Inferior parietal cortex (tissue), 1 donor: Measurements from ENCODE around the gene LGALSL.
A peak's percentile ranks its signal among the peaks of the same experiment; 100 is the strongest.

Experiments
- DNase-seq: peaks from one replicate; pipeline ENCODE4 v3.0.0-alpha.2; 2016; ENCODE audit errors: extremely low spot score

The LGALSL gene

DNA sequence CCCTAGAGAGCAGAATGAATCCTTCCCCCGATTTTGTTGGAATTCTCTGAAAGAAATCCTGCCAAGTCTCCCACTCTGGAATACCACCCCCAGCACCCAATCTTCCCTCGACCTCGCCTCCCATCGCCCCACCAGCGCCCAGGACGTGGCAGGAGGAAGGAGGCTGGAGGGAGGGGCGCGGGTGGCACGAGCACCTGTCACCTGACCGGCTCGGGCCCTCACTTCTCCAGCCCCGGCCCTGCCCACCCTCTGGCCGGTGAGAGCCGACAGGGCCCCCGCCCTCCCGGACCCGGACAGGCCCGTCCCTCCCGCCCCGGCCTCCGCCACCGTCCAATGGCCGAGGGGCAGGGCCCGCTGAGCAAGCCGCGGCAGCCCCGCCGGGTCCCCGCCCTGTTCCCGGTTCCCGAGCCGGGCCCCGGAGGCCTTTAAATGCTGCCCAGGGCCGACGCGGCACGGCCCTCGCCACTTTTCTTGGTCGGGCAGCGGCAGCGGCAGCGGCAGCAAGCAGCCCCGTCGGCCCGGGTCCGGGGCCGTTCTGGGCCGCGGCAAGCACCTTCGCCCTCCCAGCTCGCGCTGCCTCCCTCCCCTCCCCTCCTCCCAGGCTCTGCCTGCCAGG is at the start of gene LGALSL:
TSS of gene LGALSL (plus strand) at position 393 of the 616 bp plus-strand sequence. CDS start 384 bp downstream, outside the sequence.
- DNase-seq, result no peak

DNA sequence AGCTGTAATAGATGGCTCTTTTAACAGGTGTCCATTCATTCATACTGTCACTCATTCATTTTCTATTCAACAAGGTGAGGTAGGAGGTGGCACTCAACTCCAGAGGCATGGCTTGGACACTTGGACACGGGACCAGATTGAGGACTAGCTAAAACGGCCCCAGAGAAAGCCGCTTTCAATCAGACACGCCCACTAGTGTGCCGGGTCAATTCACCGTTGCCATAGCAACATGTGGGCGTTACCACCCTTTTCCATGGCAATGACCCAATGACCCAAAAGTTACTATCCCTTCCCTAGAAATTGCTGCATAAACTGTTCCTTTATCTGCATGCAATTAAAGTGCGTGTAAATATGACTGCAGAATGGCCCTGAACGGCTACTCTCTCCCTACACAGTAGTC is 49.2 kb upstream of the LGALSL start:
- DNase-seq, result no peak

DNA sequence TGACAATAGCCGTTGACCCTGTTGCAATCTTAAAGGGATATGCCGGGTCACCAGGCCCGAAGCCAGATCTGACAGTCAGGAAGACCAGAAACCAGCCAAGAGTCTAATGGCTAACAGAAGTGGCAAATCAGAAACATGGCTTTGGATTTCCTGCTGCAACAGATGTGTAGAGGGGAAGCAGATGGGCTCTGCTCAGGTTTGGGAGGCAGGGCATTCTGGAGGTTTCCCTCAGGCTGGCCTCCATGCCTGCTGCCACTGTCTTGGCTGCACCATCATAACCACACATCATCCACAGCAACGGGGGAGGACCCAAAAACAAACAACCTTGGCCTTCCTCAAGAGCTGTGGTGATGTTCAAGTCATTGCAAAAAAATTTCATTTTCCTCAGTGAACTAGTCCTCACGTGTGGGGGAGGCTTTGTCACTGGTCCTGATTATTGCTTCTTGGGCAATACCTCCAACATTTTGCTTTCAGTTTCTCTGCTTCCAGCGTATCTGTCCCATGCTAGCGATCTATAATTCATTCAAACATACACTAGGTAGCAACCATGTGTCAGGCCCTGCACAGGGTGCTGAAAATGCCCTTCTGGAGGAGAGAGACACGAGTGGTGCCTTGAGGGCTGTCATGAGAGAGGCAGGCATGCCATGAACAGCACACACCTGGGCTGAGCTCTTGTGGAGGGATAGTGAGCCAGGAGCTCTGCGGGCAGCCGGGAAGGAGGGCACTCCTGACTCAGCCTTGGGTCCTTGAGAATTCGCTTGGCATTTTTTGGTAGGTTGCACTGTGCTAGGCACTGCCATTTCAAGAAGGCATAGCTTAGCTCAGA is 48.2 kb upstream of the LGALSL start:
- DNase-seq, result no peak

DNA sequence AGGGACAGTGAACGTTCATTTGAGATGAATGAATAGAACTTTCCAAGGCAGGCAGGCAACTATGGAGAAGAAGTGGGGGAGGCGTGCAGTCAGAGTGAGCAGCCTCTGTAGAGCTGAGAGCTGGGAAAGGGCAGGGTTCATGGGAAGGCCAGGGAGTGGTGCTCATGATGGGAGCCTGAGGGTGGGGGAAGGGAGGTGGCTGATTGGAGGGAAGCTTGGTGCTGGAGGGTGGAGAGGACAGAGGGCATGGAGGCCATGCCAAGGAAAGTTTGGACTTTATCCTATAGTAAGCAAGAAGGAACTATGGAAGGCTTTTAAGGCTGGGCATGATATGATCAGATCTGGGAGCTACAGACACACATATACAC is 47.6 kb upstream of the LGALSL start:
- no peak for DNase-seq

DNA sequence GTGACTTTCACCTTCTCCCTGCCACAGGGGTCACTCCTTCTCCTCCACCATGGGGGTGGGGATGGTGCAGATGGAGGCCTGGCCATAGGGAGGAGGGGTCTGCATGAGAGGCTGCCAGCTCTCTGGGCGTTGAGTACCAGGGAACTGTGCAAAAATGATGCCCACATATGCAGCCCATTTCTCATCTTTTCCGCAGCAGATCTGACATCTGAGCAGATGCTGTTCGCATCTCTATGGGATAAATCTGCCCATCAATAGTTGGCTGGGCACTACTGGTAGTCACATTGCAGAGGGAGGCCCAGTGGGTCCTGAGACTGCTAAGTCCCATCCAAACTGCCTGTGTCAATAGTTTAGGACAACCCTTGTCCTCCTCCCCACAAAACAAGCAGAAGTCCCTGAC is 45.9 kb upstream of the LGALSL start:
- no peak for DNase-seq

- no peak for DNase-seq
Observed at GRCh38 chr2:64410671-64411070, 43.3 kb upstream of the LGALSL start.

DNA sequence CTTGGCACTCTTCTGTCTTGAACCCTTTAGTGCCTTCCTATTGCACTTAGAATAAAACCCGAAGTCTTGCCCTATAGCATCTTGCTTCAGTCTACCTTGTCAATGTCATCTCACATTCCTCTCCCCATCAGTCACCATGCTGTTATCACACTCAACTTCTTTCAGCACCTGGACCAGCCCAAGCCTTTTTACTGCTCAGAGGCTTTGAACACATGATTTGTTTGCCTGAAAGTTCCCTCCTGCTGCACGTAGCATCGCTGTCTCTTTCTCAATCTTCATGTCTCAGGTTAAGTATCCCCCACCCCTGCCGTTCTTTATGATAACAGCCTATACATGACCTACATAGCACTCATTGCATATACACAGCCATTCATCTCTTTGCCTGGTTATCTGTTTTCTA is 41.3 kb upstream of the LGALSL start:
- DNase-seq, result no peak

GRCh38 chr2:64414736-64415435 is 39.1 kb upstream of the LGALSL start:
- DNase-seq, result no peak

DNA sequence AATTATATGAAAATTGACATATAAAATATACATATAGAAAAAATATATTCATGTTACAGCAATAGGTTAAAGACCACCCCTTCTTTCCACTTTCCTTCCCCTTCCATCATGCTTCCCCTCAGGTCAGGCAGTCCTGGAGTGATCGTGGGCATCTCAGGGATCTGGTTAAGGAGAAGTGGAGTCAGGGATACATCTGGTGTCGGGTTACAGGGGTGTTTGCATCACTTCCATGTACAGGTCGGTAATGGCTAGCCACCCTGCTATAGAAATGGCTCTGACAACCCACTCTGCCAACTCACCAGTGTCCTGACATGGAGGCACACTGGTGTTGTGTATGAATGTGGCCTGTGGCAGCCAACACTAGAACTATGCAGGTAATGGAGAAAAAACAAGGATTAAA is 36.3 kb upstream of the LGALSL start:
- no peak for DNase-seq

- no peak for DNase-seq
Observed at GRCh38 chr2:64419596-64420165, 34.3 kb upstream of the LGALSL start.

DNA sequence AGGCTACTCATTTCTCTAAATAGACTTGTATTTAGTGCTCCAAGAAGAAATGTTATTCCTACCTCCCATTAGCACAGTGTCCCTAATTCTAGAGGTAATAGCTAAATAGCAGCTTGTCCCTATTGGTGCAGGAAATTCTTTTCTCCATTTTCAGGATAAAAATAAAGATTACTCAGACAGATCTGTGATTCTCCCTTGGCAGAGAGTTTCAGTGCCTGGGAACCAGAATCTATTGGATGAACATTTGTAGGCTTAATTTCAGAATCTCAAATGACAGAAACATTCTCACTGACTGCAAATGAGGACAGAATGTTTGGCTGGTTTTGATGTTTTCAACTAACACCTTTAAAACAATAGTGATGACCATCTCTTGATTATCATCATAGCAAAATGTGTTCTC is 33.3 kb upstream of the LGALSL start:
- DNase-seq, result peak; percentile 36

DNA sequence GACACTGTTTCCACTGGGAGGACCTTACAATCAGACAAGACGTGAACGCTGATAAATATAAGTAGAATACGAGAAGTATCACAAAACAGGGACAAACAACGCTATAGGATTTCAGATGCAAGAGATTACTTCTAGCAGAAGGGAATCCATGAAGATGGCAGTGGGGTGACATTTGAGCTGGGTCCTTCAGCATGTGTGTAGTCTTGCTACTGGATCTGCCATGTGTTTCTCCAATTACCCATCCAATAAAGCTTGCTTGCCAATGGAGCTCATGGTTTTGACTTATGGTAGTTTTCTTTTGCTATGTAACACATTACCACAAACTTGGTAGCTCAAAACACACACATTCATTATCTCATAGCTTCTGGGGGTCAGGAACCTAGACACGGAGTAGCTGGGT is 32.8 kb upstream of the LGALSL start:
- DNase-seq, result no peak

DNA sequence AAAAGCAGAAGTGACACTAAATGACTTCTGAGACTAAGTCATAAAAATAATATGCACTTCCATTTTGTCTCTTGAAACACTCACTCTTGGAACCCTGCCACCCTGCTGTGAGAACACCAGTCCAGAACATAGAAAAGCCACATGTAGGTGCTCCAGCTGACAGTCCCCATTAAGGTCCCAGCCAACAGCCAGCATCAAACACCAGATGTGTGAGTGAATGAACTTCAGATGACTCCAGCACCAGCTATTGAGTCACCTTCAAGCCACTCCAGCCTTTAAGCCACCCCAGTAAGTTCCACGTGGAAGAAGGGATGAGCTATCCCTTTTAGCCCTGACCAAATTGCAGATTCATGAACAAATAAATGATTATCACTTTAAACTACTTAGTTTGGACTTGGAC is 31.5 kb upstream of the LGALSL start:
- DNase-seq, result no peak

GRCh38 chr2:64423303-64423702 is 30.7 kb upstream of the LGALSL start:
- no peak for DNase-seq

GRCh38 chr2:64424416-64424987 is 29.5 kb upstream of the LGALSL start:
- DNase-seq, result no peak

DNA sequence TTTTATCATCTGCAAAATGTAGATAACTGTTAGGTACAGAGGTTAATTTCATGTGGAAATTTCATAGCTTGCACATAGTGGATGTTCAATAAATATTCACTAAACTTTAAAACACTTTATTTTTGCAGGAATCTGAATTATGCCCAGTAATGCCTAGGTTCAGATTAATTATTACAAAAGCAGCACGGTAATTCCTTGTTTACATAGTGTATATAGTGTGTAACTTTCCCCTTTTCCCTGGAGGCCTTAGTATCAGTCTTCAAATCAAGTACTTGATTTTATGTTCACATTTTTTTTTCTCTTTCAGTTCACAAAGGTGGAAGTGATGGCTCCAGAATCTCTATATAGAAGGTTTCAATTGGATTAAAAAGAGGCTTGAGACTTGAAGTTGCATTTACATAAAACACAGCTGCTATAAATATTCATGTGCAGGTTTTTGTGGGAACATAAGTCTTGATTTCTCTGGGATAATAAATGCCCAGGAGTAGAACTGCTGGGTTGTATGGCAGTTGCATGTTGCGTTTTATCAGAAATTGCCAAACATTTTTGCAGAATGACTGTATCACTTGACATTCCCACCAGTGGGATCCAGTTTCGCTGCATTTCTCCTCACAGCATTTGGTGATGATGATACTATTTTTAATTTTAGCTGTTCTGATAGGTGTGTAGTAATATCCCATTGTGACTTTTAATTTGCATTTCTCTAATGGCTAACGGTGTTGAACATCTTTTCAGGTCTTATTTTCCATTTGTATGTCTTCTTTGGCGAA is 27.6 kb upstream of the LGALSL start:
- DNase-seq, result no peak

DNA sequence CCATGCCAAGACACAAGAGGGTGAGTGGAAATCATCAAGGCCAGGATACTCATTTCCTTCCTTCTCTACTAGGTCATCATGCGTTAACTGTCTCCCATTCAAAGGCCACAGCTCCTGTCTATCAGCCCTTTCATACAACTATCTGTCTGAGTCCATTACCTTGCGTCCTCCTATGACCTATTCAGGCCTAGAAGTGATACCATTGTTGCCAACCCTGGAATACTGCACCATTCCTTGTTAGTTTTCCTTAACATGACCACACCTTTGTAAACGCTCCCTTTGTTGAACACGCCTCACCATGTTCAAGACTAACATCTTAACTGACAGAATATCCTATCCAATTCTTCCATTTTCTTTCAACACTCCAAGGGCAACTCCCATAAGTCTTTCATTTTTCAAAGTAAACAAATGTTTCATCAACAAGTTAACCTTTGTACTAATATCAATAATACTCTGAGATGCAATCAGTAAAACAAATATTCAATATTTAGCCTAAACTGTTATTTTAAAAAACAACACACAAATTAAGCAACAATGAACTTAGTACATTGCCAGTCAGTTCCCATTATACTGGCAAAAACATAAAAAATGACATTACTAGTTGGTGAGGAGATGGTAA is 19.8 kb upstream of the LGALSL start:
- DNase-seq, result no peak

- no peak for DNase-seq
Observed at GRCh38 chr2:64437883-64438282, 16.1 kb upstream of the LGALSL start.

- DNase-seq, result no peak
Observed at GRCh38 chr2:64439194-64439593, 14.8 kb upstream of the LGALSL start.

GRCh38 chr2:64440843-64441242 is 13.1 kb upstream of the LGALSL start:
- DNase-seq, result no peak

DNA sequence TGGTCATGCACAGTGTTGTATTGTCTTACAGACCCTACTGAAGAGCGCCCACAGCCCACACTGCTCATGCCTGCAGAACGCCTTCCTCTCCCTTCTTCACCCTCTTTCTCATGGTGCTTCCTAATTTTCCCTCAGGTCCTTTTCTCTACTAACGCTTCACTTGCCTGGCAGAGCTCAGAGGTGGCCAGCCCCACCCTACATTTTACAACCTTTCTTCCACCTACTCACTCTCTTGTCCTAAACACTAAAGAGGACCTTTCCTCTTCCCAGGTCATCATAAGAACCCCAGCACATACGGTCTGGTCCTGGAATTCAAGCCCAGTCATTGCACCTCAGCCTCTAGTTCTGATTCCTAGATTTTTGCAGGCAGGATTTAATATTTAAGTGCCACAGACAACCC is 11.7 kb upstream of the LGALSL start:
- no peak for DNase-seq
